ENCODE results near the gene FMN1. TPM values are rescaled to one million over a fixed set of nuclear protein-coding genes. Genes with fewer than 3 reads are reported as not detected.

FMN1 gene
- total and polyA plus RNA-seq, 2 of the 13 experiments (the other 11 are each of a cell fraction or from before 2014, with no cell fraction given), result 0.20 to 0.60 TPM

GRCh38 chr15:32838820-32839219 is 355.7 kb downstream of the FMN1 start (continued):
- no peak for TF ChIP-seq ASH2L (IDR thresholded peaks at IDR 0.05; ENCODE audit: insufficient read length, low read depth, low read length)
- no peak for TF ChIP-seq ZBTB8A (CRISPR knock-in tag; IDR thresholded peaks at IDR 0.05; ENCODE audit: borderline replicate concordance, low read depth)
- TF ChIP-seq, protein P1, sequence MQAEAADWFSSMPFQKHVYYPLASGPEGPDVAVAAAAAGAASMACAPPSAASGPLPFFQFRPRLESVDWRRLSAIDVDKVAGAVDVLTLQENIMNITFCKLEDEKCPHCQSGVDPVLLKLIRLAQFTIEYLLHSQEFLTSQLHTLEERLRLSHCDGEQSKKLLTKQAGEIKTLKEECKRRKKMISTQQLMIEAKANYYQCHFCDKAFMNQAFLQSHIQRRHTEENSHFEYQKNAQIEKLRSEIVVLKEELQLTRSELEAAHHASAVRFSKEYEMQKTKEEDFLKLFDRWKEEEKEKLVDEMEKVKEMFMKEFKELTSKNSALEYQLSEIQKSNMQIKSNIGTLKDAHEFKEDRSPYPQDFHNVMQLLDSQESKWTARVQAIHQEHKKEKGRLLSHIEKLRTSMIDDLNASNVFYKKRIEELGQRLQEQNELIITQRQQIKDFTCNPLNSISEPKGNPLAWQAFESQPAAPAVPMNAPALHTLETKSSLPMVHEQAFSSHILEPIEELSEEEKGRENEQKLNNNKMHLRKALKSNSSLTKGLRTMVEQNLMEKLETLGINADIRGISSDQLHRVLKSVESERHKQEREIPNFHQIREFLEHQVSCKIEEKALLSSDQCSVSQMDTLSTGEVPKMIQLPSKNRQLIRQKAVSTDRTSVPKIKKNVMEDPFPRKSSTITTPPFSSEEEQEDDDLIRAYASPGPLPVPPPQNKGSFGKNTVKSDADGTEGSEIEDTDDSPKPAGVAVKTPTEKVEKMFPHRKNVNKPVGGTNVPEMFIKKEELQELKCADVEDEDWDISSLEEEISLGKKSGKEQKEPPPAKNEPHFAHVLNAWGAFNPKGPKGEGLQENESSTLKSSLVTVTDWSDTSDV (CRISPR knock-in tag; IDR thresholded peaks at IDR 0.05), result no peak
- no peak for TF ChIP-seq RFX5 (IDR thresholded peaks at IDR 0.05; ENCODE audit: low read depth, low read length)
- TF ChIP-seq, protein P2, sequence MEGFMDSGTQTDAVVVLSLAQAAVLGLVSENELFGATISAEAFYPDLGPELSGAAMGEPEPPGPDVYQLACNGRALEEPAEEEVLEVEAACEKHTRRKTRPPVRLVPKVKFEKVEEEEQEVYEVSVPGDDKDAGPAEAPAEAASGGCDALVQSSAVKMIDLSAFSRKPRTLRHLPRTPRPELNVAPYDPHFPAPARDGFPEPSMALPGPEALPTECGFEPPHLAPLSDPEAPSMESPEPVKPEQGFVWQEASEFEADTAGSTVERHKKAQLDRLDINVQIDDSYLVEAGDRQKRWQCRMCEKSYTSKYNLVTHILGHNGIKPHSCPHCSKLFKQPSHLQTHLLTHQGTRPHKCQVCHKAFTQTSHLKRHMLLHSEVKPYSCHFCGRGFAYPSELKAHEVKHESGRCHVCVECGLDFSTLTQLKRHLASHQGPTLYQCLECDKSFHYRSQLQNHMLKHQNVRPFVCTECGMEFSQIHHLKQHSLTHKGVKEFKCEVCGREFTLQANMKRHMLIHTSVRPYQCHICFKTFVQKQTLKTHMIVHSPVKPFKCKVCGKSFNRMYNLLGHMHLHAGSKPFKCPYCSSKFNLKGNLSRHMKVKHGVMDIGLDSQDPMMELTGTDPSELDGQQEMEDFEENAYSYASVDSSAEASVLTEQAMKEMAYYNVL (CRISPR knock-in tag; IDR thresholded peaks at IDR 0.05; ENCODE audit: borderline replicate concordance), result no peak
- TF ChIP-seq ZBTB14 (CRISPR knock-in tag; IDR thresholded peaks at IDR 0.05), result no peak
- TF ChIP-seq FOXA1 (IDR thresholded peaks at IDR 0.05), result no peak
- TF ChIP-seq FOXA1 (CRISPR knock-in tag; IDR thresholded peaks at IDR 0.05), result peak; percentile 91
- no peak for TF ChIP-seq ZNF724P (CRISPR knock-in tag; IDR thresholded peaks at IDR 0.05; ENCODE audit: borderline replicate concordance)
- 0 out of 2 replicates have a peak, but pooled peaks have one; percentile 18 for TF ChIP-seq ZNF205 (CRISPR knock-in tag; IDR thresholded peaks at IDR 0.05)
- no peak for TF ChIP-seq SMAD3 (CRISPR knock-in tag; IDR thresholded peaks at IDR 0.05)
- no peak for TF ChIP-seq TEF (CRISPR knock-in tag; IDR thresholded peaks at IDR 0.05)
- no peak for TF ChIP-seq ZNF879 (CRISPR knock-in tag; IDR thresholded peaks at IDR 0.05)
- TF ChIP-seq ZNF563 (CRISPR knock-in tag; IDR thresholded peaks at IDR 0.05), result no peak
- TF ChIP-seq STAT5B (CRISPR knock-in tag; IDR thresholded peaks at IDR 0.05), result no peak
- no peak for TF ChIP-seq RELA (CRISPR knock-in tag; IDR thresholded peaks at IDR 0.05)
- TF ChIP-seq PAF1 (CRISPR knock-in tag; IDR thresholded peaks at IDR 0.05), result no peak
- TF ChIP-seq TOPORS (CRISPR knock-in tag; IDR thresholded peaks at IDR 0.05), result no peak
- peak; percentile 82 for TF ChIP-seq ZNF263 (CRISPR knock-in tag; IDR thresholded peaks at IDR 0.05)
- no peak for TF ChIP-seq ZNF567 (CRISPR knock-in tag; IDR thresholded peaks at IDR 0.05; ENCODE audit: borderline replicate concordance)
- TF ChIP-seq ZFP90 (CRISPR knock-in tag; IDR thresholded peaks at IDR 0.05; ENCODE audit: borderline replicate concordance), result no peak
- no peak for TF ChIP-seq HINFP (CRISPR knock-in tag; IDR thresholded peaks at IDR 0.05; ENCODE audit: low read depth)
- no peak for TF ChIP-seq ARNT (IDR thresholded peaks at IDR 0.05)
- TF ChIP-seq MAFF (IDR thresholded peaks at IDR 0.05; ENCODE audit: low read depth, low read length), result peak; percentile 29; the same call in 1 of the 2 replicates
- TF ChIP-seq TRIM24 (CRISPR knock-in tag; IDR thresholded peaks at IDR 0.05), result no peak
- peak; percentile 81 for TF ChIP-seq FOSL2 (CRISPR knock-in tag; IDR thresholded peaks at IDR 0.05)

All from HepG2 (cell line).